GM12873 (cell line): ENCODE measurements around the gene IL31.

Experiments used
- CTCF ChIP-seq: IDR thresholded peaks from 2 replicates; pipeline ENCODE4 v1.5.1; 2012; ENCODE audit warnings: low read depth, mild to moderate bottlenecking, moderate library complexity, low read length, control low read depth; ENCODE audit not compliant: insufficient read depth; ENCODE audit errors: missing control alignments

IL31 gene

DNA sequence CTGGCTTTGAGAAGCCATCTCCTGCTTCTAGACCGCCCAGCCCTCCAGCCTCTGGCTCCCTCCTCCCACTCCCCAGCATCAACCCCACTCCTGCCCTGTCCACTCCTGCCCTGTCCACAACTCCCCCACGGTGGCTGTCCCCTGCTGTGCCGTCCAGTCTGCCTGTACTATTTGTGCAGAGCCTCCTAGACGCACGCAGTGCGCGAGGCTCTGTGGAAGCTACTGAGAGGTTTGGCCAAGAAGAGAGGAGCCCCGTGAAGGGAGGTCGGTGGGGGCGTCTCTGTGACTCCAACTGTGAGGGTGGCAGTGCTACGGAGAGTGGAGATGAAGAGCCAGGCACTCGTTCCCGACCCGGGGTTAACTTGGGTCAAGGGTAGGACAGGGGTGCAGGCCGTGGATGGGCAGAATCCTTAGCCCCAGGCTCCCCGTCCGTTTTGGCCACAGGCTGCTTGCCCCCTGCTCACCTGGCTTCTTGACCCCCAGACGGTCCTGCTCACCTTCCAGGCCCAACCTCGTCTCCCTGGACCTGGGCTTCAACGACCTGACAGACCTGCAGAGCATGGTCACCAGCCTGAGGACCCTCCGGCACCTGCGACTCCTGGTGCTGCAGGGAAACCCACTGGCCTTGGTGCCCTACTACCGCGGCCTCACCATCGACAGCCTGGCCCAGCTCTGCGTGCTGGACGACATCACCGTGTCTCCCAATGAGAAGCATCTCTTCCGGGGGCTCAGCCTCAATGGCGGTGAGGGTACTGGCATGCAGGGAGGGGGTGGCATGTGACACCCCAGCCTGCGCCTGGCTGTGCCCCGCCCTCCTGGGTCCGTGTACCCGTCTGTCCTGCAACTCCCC is 15.8 kb upstream of the IL31 start:
- no peak for TF ChIP-seq CTCF

DNA sequence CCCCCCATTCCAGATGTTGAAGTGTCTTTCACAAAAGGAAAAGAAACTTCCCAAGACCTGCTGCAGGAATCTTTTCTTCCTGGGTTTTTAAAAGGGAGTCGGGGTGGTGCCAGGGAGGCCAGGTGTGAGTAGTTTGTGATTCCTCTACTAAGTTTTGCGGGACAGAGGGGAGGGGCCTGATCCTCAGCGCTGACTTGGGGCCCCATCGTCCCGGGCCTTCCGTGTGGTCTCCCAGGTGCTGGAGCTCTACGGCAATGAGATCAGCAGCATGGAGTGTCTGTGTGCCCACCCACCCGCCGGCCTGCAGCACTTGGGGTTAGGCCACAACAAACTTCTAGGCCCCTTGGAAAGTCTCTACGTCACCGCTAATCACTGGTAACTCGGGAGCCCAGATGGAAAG is 13.4 kb upstream of the IL31 start:
- no peak for TF ChIP-seq CTCF

GRCh38 chr12:122185494-122186082 is 11.6 kb upstream of the IL31 start:
- TF ChIP-seq CTCF = no peak

- no peak for TF ChIP-seq CTCF
Measured at GRCh38 chr12:122185079-122185478, 11.1 kb upstream of the IL31 start.

DNA sequence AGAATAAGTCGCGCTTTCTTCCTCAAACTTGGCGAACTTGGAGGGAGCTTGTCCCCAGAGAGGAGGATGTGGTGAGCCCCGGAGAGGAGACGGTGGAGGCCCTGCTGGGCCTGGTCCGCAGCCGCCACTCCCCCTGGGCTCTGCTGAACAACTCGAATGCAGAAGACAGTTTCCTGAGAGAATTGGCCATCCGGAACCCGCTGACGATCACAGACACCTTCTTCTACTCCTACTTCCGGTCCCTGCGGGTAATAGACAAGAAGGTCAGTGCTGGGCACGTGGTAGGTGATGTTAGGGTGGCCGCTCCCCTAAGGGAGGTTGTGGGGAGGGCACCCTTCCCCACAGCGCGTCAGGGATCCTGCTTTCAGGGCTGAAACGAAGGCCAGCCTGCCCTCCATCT is 10.5 kb upstream of the IL31 start:
- no peak for TF ChIP-seq CTCF

DNA sequence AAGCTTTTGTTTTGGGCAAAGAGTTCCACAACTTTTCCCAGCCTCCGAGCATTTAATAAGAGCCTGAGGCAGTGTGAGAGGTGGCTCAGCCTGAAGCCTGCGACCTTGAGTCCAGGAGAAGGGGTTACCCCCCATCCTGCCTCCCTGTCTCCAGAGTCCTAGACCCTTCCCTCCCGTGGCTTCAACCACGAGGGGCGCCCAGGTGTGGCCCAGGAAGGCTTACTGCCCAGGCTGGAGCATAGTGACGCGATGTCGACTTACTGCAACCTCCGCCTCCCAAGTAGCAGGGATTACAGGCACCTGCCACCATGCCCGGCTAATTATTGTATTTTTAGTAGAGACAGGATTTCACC is 9.5 kb upstream of the IL31 start:
- no peak for TF ChIP-seq CTCF

DNA sequence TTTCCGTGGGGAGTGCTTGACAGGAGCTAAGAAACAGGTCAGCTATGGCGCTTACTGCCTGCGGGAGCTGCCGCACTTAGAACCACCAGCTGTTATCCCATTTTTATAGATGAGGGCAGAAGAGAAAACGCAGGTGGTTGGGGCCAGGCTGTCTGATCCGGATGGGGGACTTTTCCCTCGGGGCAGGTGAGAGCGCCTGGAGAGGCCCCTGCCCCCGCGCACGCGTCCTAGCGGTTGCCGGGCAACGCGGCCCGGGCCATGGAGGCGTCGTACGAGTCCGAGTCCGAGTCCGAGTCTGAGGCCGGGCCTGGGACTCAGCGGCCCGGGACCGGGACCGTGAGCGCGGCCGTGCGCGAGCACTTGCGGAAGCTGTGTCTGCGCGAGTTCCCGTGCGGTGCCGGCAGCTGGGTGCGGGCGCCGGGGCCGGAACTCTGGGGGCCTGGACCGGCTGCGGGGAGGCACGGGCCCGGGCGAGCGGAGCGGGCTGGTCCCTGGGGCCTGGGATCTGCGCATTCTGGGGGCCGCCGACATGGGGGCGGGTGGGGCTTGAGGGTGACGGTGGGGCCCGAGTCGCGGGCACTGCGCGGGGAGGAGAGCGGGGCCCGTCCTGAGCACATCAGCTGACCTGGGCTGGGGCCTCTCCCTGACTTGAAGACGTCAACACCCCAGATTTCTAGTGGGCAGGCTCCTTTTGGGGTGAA is 9.0 kb upstream of the IL31 start, which contains the start of gene LRRC43:
Gene LRRC43 (plus strand): TSS at position 237 of the 701 bp plus-strand sequence. CDS start 22 bp downstream, at position 259.
- TF ChIP-seq CTCF = no peak
